HepG2 (cell line): ENCODE results near the gene SNAPC4. TPM values are rescaled to one million over a fixed set of nuclear protein-coding genes. Genes with fewer than 3 reads are reported as not detected.

ENCODE experiments used
- ATAC-seq: fragments of 200-7000 bp; cut with Tn5 transposase; 3 replicates; pipeline ENCODE4 v1.9.1; 2020; ENCODE audit warnings: mild to moderate bottlenecking, moderate library complexity
- BruUV-seq: library from RNA; stranded (reverse); fragments of 400-500 nt; replicated peaks from 2 replicates; lab custom pipeline; 2021; lab: Mats Ljungman, UMichigan
- CTCF ChIA-PET: fragments of 300-600 bp; formaldehyde crosslinking; extraction: SDS; loops from one replicate; lab custom pipeline; 2021; ENCODE audit warnings: low total read pairs, inconsistent platforms, low intra/inter-chr PET ratio; lab: Yijun Ruan, JAX
- POLR2A ChIA-PET: fragments of 350-600 bp; sonication (Branson Sonifier 250); formaldehyde crosslinking; loops from one replicate; lab custom pipeline; 2020; ENCODE audit warnings: antibody characterized with exemption, inconsistent platforms; lab: Yijun Ruan, JAX
- DNase-seq: peaks from one replicate; pipeline ENCODE4 v3.0.0-alpha.2; 2015; ENCODE audit warnings: low spot score
- FAIRE-seq: peaks from 3 replicates; lab custom pipeline; 2011; peaks lifted over from hg19 to GRCh38; lab: Jason Lieb, UNC
- H2AFZ ChIP-seq: one replicate; pipeline ENCODE4 v1.6.1; 2011; ENCODE audit warnings: low read length, inconsistent platforms
- H3K27ac ChIP-seq: fragments of 300-600 bp; 3 replicates; pipeline ENCODE4 v1.8.0; 2011; ENCODE audit warnings: mixed run types, mild to moderate bottlenecking, mixed read lengths, low read length, inconsistent platforms; ENCODE audit not compliant: insufficient read depth; ENCODE audit errors: extremely low read length
- H3K27me3 ChIP-seq, 2 experiments: fragments of 200-600 bp in 1 of 2; 2 replicates in 1 of 2; 3 replicates in 1 of 2; pipeline versions ENCODE4 v1.6.0 to v1.8.0; 2011; ENCODE audit warnings: low read length in 2 of 2, mild to moderate bottlenecking in 2 of 2, moderate library complexity in 2 of 2, inconsistent platforms in 1 of 2; ENCODE audit not compliant: insufficient read depth in 2 of 2, control insufficient read depth in 1 of 2
- H3K36me3 ChIP-seq, 2 experiments: fragments of 200-600 bp in 1 of 2; replicated peaks in 1 of 2; 2 replicates in 1 of 2; 3 replicates in 1 of 2; pipeline versions ENCODE4 v1.5.1 to v1.8.0; 2011; ENCODE audit warnings: low read length in 2 of 2, inconsistent platforms in 1 of 2; ENCODE audit not compliant: insufficient read depth in 2 of 2, control insufficient read depth in 1 of 2
- H3K4me1 ChIP-seq: 2 replicates; pipeline ENCODE4 v1.5.1; 2012; ENCODE audit warnings: low read length, inconsistent platforms; ENCODE audit not compliant: insufficient read depth
- H3K4me2 ChIP-seq: 2 replicates; pipeline ENCODE4 v1.6.0; 2011; ENCODE audit warnings: low read depth, low read length, inconsistent platforms
- H3K4me3 ChIP-seq, 3 experiments: fragments of 200-600 bp in 1 of 3; sonication (generic), shearing (Covaris generic) in 1 of 3; replicated peaks in 1 of 3; 2 replicates each; pipeline ENCODE4 v1.5.1; 2011 to 2016; ENCODE audit warnings: low read length in 3 of 3, inconsistent platforms in 2 of 3, low read depth in 2 of 3, mild to moderate bottlenecking in 2 of 3, control low read depth in 1 of 3, mixed read lengths in 1 of 3; ENCODE audit not compliant: insufficient read depth in 1 of 3
- H3K79me2 ChIP-seq: one replicate; pipeline ENCODE4 v1.6.1; 2011; ENCODE audit warnings: low read length, inconsistent platforms; ENCODE audit not compliant: insufficient read depth
- H3K9ac ChIP-seq: 2 replicates; pipeline ENCODE4 v1.6.0; 2011; ENCODE audit warnings: mild to moderate bottlenecking, low read depth, low read length, inconsistent platforms; ENCODE audit not compliant: insufficient read depth
- H3K9me3 ChIP-seq: 2 replicates; pipeline ENCODE4 v1.5.1; 2012; ENCODE audit warnings: mild to moderate bottlenecking, low read length
- H4K20me1 ChIP-seq: 2 replicates; pipeline ENCODE4 v1.6.0; 2011; ENCODE audit warnings: inconsistent platforms, mild to moderate bottlenecking, low read length, moderate library complexity; ENCODE audit not compliant: insufficient read depth
- ARNT2 ChIP-seq: sonication (generic); formaldehyde crosslinking; IDR thresholded peaks from 2 replicates; pipeline ENCODE4 v1.8.0; 2022; ENCODE audit warnings: mild to moderate bottlenecking, low read depth, missing genetic modification reagents, moderate library complexity
- ATRX ChIP-seq: sonication (generic); formaldehyde crosslinking; IDR thresholded peaks from 2 replicates; pipeline ENCODE4 v1.4.0; 2020; ENCODE audit warnings: missing genetic modification reagents, borderline replicate concordance
- ISL2 ChIP-seq: sonication (generic); formaldehyde crosslinking; IDR thresholded peaks from 2 replicates; pipeline ENCODE4 v1.5.0; 2020; ENCODE audit warnings: missing genetic modification reagents
- JDP2 ChIP-seq: sonication (generic); formaldehyde crosslinking; IDR thresholded peaks from 2 replicates; pipeline ENCODE4 v1.8.1; 2022; ENCODE audit warnings: missing genetic modification reagents, borderline replicate concordance
- KAT2B ChIP-seq: fragments of 150-350 bp; IDR thresholded peaks from 2 replicates; pipeline ENCODE4 v1.6.1; 2014; ENCODE audit warnings: low read depth, low read length, borderline replicate concordance
- MIXL1 ChIP-seq: IDR thresholded peaks from 2 replicates; pipeline ENCODE4 v1.6.1; 2016
- NR0B2 ChIP-seq: sonication (generic); formaldehyde crosslinking; IDR thresholded peaks from 2 replicates; pipeline ENCODE4 v1.4.0; 2020; ENCODE audit warnings: mild to moderate bottlenecking, missing genetic modification reagents
- SNAPC2 ChIP-seq: sonication (generic); formaldehyde crosslinking; IDR thresholded peaks from 2 replicates; pipeline ENCODE4 v1.8.1; 2022; ENCODE audit warnings: mild to moderate bottlenecking, missing genetic modification reagents
- STAT6 ChIP-seq: sonication (generic); formaldehyde crosslinking; IDR thresholded peaks from 2 replicates; pipeline ENCODE4 v1.4.0; 2020; ENCODE audit warnings: missing genetic modification reagents, mild to moderate bottlenecking, borderline replicate concordance
- ZNF263 ChIP-seq: sonication (generic); formaldehyde crosslinking; IDR thresholded peaks from 2 replicates; pipeline ENCODE4 v1.4.0; 2020; ENCODE audit warnings: missing genetic modification reagents
- ZNF430 ChIP-seq: sonication (generic); formaldehyde crosslinking; IDR thresholded peaks from 2 replicates; pipeline ENCODE4 v1.9.0; 2021; ENCODE audit warnings: mild to moderate bottlenecking, missing genetic modification reagents
- ZNF546 ChIP-seq: sonication (generic); formaldehyde crosslinking; conservative IDR thresholded peaks from 2 replicates; pipeline ENCODE4 v1.8.1; 2023; ENCODE audit warnings: mild to moderate bottlenecking, missing genetic modification reagents
- ZNF574 ChIP-seq: sonication (generic); formaldehyde crosslinking; IDR thresholded peaks from 2 replicates; pipeline ENCODE4 v1.4.0; 2020; ENCODE audit warnings: missing genetic modification reagents
- ZNF629 ChIP-seq: sonication (generic); formaldehyde crosslinking; conservative IDR thresholded peaks from 2 replicates; pipeline ENCODE4 v1.5.0; 2020; ENCODE audit warnings: missing genetic modification reagents
- ZNF652 ChIP-seq: IDR thresholded peaks from 2 replicates; pipeline ENCODE4 v1.6.1; 2016; ENCODE audit warnings: low read depth, borderline replicate concordance
- ZNF773 ChIP-seq: sonication (generic); formaldehyde crosslinking; IDR thresholded peaks from 2 replicates; pipeline ENCODE4 v1.4.0; 2020; ENCODE audit warnings: missing genetic modification reagents, borderline replicate concordance
- ZNF878 ChIP-seq: sonication (generic); formaldehyde crosslinking; IDR thresholded peaks from 2 replicates; pipeline ENCODE4 v1.8.1; 2023; ENCODE audit warnings: mild to moderate bottlenecking, missing genetic modification reagents, moderate library complexity
- WGBS: methylation state at CpG from one replicate; pipeline ENCODE4 v1.1.6; 2017; ENCODE audit warnings: low lambda C conversion rate; 5-methylcytosine and 5-hydroxymethylcytosine counted together
- in situ Hi-C: cut with HindIII; loops from 2 replicates; pipeline ENCODE4 v1.10.0; 2017; ENCODE audit warnings: low pct_unique_long_range_greater_than_20kb; ENCODE audit not compliant: extremely low pct_ligation_motif_present
- intact Hi-C: fragments of 100-400 bp; cut with micrococcal nuclease; formaldehyde crosslinking; loops from one replicate; pipeline ENCODE4 v1.10.0; 2022; ENCODE audit not compliant: unreplicated experiment
- polyA plus RNA-seq, 8 experiments: library from polyadenylated mRNA; depleted of rRNA in 3 of 8; stranded (reverse) in 7 of 8; unstranded in 1 of 8; fragments of >200 nt; fragmentation: Illumina TruSeq in 4 of 8; extraction: Trizol in 4 of 8; gene quantifications; 2 replicates each; pipeline versions ENCODE4 v1.2.1 to v1.2.3, GENCODE V29; 2011 to 2016; ENCODE audit warnings: low read depth in 4 of 8, missing spikeins in 1 of 8, mixed read lengths in 1 of 8; ENCODE audit not compliant: insufficient read depth in 1 of 8
- total RNA-seq, 5 experiments: library from RNA; depleted of rRNA; stranded (reverse); fragments of >200 nt; fragmentation: Illumina TruSeq; extraction: Trizol; gene quantifications; 2 replicates each; pipeline ENCODE4 v1.2.3, GENCODE V29; 2016; ENCODE audit warnings: low read depth in 1 of 5

Gene SNAPC4
- total and polyA plus RNA-seq, 2 of the 13 experiments (the other 11 are each of a cell fraction or from before 2014, with no cell fraction given): 2.0 to 6.0 TPM

- ATAC-seq (peak; percentile 47), DNase-seq (no peak), FAIRE-seq (no peak)
- Histone ChIP-seq H3K27me3 (no peaks in the 10 kb centered on the region; a peak in 1 of 5 replicates), H3K4me1 (peaks cover 46% of the 10 kb centered on the region), H3K27ac (peak overlapping the region; percentile 59), H3K4me2 (peak overlapping the region; percentile 84), H2AFZ (no peak overlapping the region), H3K4me3 (peak overlapping the region; percentile 89 to 92 (median 89)), H4K20me1 (peaks cover 7% of the 10 kb centered on the region; the same call in 1 of the 2 replicates), H3K79me2 (peaks cover 26% of the 10 kb centered on the region), H3K9me3 (no peaks in the 10 kb centered on the region), H3K9ac (peak overlapping the region; percentile 85), H3K36me3 (peaks cover 4 to 25% of the 10 kb centered on the region in 2 experiments; a peak in 4 of 5 replicates)
- CTCF ChIA-PET: no interaction called here
- POLR2A ChIA-PET: no interaction called here
- in situ Hi-C loops: no loop called here
- BruUV-seq: no TSS peak
- intact Hi-C loops: no loop called here
- WGBS: under 1% methylated on average over 17 of the region's 91 CpGs
- TF ChIP-seq STAT6 (CRISPR knock-in tag) (no peak), ZNF629 (no peak), ZNF574 (CRISPR knock-in tag) (no peak), ZNF263 (CRISPR knock-in tag) (no peak), ZNF773 (CRISPR knock-in tag) (no peak), ISL2 (CRISPR knock-in tag) (no peak), ZNF652 (CRISPR knock-in tag) (no peak), SNAPC2 (CRISPR knock-in tag) (no peak), ZNF546 (CRISPR knock-in tag) (0 out of 2 replicates have a peak, but pooled peaks have one; percentile 52), NR0B2 (CRISPR knock-in tag) (no peak), ATRX (CRISPR knock-in tag) (no peak), ARNT2 (no peak), ZNF878 (CRISPR knock-in tag) (no peak), KAT2B (no peak), JDP2 (CRISPR knock-in tag) (no peak), MIXL1 (CRISPR knock-in tag) (0 out of 2 replicates have a peak, but pooled peaks have one; percentile 12), ZNF430 (CRISPR knock-in tag) (no peak)
These were observed 38.8 kb upstream of the SNAPC4 start for GRCh38 chr9:136438548-136439480.
